ENCODE data around the gene TXLNA. TPM values are rescaled to one million over a fixed set of nuclear protein-coding genes. Genes with fewer than 3 reads are reported as not detected.

The TXLNA gene
- total RNA-seq, 2 experiments from 2014 or later, result 100 to 103 TPM

DNA sequence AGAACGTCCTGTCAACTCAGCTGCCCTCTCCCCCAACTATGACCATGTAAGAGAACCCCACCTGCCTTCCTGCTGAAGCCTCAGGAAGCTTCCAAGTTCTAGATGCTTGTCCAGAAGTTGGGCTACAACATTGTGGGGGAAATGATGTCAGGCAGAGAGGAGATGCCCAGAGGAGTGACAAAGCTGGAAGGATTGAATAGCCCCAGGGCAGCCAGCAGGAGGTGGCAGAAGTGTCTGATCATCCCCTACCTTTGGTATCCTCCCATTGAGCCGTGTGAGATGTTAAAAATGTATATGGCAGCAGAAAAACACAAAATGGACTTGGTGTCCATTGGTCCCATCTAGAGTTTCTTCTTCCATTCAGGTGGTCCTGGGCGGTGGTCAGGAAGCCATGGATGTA lies 49.3 kb downstream of the TXLNA start:
- ChIA-PET POLR2A (no interaction called here), CTCF (interaction anchor here (1.5 to 3.0 kb wide), 3 partner anchors 11 to 20 kb away, joined by 4 to 13 read pairs (median 7); no protein-coding TSS in a partner anchor)

DNA sequence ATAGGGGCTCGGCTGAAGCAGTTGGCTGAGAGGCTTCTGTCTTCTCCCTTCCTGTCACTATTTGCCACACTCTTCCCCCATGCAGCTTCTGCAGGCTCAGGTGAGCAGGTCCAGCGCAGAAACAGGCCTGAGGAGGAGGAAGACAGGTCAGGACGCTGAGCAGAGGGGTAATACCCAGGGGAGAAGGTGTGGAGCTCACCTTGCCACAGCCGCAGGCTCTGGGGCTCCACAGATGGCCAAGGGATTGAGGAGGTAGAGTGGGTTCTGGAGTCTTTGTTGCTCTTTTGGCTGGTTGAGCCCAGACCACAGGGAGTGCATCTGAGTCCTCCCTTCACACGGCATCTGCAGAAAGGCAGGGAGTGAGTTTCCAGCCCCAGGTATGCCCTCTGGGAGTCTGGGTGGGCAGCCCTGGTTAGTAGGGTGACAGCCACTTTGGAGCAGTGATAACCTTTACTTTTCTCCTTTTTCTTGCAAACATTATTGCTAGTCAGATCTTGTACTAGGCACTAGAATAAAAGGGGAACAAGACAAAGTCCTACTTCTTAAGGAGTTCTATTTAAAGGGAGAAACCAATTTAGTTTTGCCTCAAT lies 52.5 kb downstream of the TXLNA start:
- ChIA-PET CTCF (interaction anchor here (1.6 kb wide), 1 partner anchor 16 kb away, joined by 4 read pairs; no protein-coding TSS in a partner anchor), POLR2A (no interaction called here)

DNA sequence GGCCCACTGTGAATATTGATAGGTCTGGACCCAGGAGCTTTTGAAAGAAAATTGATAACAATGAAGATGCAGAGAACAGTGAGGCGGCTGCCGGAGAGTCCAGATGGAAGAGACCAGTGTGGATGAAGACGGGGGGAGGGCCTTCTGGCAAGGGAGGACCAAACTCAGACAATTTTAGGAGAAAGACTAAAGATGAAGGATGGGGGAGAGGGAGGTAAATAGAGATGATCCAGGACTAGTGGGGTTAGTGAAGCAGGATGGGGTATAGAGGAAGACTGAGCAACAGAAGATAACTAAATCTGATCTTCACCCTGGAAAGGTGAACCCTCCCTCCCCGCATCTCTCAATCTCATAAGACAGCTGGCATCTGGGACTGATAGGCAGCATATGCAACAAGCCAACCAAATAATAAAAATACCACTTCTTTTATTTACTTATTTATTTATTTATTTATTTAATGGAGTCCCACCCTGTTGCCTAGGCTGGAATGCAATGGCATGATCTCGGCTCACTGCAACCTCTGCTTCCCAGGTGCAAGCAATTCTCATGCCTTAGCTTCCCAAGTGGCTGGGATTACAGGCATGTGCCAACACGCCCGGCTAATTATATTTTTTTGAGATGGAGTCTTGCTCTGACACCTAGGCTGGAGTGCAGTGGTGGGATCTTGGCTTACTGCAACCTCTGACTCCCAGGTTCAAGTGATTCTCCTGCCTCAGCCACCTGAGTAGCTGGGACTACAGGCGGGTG lies 53.3 kb downstream of the TXLNA start:
- POLR2A ChIA-PET, result interaction anchor here (0.6 kb wide), 1 partner anchor 230 kb away, joined by 3 read pairs; no protein-coding TSS in a partner anchor
- CTCF ChIA-PET, result interaction anchor here (1.6 kb wide), 1 partner anchor 16 kb away, joined by 4 read pairs; no protein-coding TSS in a partner anchor

DNA sequence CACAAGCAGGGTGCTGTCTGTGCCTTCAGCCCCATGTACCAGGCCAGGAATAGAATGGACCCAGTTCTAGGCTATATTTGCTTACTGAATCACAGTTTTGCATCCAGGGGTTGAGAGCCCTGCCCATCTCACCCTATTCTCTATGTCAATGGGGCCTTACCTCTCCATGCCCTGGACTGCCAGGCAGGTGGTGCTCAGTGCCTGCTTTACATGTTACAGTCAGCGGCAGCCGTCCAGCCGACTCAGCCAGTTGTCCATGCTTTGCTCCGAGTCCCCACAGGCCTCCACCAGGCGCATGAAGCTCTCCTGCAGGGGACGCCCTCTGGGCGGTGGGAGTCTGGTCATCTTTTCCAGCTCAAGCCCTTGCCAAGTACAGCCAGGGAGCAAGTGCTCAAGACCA lies 55.3 kb downstream of the TXLNA start:
- POLR2A ChIA-PET, result no interaction called here
- CTCF ChIA-PET, result no interaction called here

DNA sequence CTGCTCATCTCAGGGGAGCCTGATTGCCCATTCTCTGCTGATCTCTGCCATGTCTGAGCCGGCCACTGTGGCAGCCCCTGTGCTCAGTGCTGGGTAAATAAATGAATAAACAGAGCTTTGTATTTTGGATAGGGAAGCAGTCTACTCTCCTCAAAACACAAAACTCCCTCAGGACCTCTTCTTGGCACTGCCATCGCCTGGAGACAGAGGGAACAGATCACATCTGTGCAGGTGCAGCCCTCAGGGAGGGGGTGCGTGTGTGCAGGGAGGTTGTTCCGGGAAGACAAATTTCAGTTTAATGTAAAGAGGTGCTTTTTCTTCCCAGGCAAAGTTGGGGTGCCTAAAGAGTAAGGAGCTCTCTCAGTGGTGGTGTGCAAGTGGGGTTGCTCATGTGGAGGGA lies 59.9 kb downstream of the TXLNA start:
- ChIA-PET CTCF (interaction anchor here (1.2 to 6.4 kb wide), 4 partner anchors 11 to 51 kb away, joined by 4 to 59 read pairs (median 10); partner anchors contain the start of genes FAM167B and LCK), POLR2A (no interaction called here)

DNA sequence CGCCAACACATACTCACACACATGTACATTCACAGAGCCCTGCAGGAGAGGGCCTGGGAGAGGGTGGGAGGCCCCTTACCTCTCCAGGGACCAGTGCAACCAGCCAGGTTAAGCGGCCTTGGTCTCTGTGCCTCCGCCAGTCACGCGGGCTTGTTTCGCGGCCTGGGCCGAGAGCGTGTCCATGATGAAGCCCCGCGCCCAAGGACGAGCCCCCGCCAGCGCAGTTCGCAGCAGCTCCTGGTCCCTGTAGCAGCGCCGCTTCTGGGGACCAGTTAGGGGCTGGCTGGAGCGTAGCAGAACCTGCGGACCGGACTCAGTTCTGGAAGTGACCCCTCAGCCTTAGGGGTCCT lies 60.3 kb downstream of the TXLNA start:
- POLR2A ChIA-PET, result interaction anchor here (1.4 to 2.3 kb wide), 3 partner anchors 10 to 51 kb away, joined by 3 to 20 read pairs (median 5); partner anchors contain the start of gene LCK
- CTCF ChIA-PET, result interaction anchor here (0.9 to 6.4 kb wide), 6 partner anchors 10 to 174 kb away, joined by 3 to 59 read pairs (median 5); partner anchors contain the start of genes FAM167B and LCK

DNA sequence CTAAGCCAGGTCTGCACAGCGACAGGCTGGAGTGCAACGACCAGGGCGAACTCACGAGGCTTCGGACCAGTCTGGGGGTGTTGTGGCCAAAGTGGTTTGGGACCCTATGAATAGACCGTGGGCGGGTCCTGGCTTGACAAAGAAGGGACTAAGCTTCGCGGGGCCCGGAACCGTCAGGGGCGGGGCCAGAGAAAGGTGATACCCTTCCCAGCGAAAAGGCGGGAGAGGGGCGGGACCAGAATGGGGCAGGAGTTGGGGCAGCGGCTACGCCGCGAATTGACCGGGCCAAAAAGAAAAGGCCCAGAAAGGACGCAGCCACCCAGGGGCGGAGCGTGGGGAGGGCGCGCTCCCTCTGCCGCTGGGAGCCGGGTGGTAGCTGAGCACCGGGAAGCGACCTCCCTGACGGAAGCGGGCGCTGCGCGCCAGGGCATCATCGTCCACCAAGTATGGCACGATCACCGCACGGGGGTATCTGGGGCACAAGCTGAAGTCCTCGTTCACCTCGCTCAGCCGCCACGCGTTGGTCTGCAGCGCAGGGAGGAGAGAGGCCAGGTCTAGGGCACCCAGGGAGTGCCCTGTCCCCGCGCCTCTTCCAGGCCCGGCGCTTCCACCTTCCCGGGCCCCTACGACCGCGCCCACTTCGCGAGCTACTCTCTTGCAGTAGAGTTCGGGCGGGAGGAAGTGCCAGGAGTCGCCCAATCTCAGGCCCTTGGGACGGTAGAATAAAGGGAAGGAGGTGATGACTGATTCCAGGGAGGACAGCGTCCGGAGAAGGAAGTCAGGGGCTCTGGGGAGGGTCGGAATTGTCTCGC lies 60.9 kb downstream of the TXLNA start:
- CTCF ChIA-PET, result interaction anchor here (0.9 to 6.4 kb wide), 12 partner anchors 10 to 173 kb away, joined by 3 to 59 read pairs (median 3); partner anchors contain the start of genes FAM167B and LCK
- POLR2A ChIA-PET, result interaction anchor here (0.7 to 2.3 kb wide), 6 partner anchors 10 to 167 kb away, joined by 3 to 20 read pairs (median 4); partner anchors contain the start of genes LCK, TMEM39B and TXLNA

DNA sequence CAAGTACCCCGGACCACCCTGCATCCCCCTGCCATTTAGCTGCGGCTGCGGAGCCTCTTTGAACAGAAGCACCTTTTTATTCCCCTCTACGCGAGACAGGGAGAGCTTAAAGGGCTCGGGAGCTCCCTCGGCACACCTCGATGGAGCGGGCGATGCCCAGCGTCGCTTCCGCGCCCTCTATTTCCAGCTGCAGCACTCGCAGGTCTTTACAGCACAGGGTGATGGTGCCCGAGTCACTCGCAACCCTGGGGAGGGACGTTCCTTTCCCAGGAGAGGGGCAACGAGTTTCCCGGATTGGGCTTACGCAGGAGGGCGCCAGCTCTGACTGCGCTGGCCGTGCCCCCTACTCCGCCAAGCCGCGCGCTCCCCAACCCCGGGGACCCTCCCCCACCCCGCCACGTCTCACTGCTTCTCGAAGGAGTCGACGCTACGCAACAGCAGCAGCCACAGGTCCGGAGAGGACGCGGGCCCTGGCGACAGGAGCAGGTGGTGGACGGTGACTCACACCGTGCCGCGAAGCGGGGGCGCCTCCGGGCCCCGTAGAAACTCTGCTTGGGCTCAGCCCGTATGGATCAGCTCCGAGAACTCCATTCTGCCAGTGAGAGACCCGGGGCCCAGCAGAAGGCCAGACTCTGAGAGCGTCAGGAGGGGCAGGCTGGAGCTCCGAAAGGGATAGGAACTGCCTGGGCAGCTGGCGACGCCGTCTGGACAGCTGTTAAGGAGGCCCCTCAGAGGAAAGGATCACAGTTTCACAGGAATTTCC lies 61.7 kb downstream of the TXLNA start:
- ChIA-PET CTCF (interaction anchor here (0.7 to 6.4 kb wide), 11 partner anchors 9 to 122 kb away, joined by 3 to 59 read pairs (median 3); partner anchors contain the start of genes FAM167B and LCK), POLR2A (interaction anchor here (0.7 to 2.3 kb wide), 8 partner anchors 9 to 168 kb away, joined by 3 to 20 read pairs (median 4); partner anchors contain the start of genes KPNA6, LCK, TMEM39B and TXLNA)

DNA sequence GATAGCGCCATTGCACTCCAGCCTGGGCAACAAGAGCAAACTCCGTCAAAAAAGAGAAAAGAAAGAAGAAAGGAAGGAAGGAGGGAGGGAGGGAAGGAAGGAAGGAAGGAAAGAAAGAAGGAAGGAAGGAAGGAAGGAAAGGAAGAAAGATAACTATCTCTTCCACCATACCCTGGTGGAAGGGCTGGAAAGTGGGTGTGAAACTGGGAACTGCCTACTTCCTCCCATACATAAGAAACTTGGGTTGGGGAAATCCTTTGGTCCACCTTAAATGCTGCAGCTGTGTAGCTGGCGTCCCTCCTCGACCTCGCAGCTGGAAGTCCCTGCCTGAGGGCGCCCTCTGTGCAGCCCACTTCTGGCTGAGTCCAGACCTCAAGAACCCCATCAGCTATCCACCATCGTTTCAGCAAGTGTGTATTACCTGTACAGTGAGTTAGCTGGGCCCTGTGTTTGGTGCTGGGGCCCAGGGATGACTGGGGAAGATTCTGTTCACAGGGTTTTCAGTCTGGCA lies 62.9 kb downstream of the TXLNA start:
- POLR2A ChIA-PET, result interaction anchor here (0.5 kb wide), 1 partner anchor 78 kb away, joined by 3 read pairs; no protein-coding TSS in a partner anchor
- CTCF ChIA-PET, result interaction anchor here (0.6 kb wide), 2 partner anchors 128 to 228 kb away, joined by 3 to 4 read pairs; no protein-coding TSS in a partner anchor

DNA sequence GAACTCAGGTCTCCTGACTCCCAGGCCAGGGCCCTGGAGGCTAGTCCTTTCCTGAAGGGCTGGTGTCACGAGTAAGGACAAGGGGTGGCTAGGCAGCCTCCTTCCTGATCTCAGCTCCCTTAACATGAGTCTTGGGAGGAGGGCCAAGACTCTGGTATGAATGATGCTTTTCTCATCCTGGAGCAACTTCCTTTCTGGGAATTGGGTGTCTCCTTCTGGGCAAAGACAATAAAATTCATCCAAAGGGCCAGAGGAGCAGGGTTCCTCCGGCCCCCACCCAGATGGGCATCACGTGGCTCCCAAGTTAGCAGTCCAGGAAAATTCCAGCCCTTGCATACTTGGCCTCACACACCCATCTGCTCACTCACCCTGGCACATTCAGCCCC lies 67.4 kb downstream of the TXLNA start, which contains the start of gene FAM167B:
FAM167B (plus strand) TSS at position 335 of the 386 bp plus-strand sequence. CDS start 200 bp downstream, outside the sequence.
- POLR2A ChIA-PET, result no interaction called here
- CTCF ChIA-PET, result interaction anchor here (0.6 to 6.7 kb wide), 7 partner anchors 8 to 33 kb away, joined by 3 to 59 read pairs (median 7); partner anchors contain the start of genes EIF3I and TMEM234

DNA sequence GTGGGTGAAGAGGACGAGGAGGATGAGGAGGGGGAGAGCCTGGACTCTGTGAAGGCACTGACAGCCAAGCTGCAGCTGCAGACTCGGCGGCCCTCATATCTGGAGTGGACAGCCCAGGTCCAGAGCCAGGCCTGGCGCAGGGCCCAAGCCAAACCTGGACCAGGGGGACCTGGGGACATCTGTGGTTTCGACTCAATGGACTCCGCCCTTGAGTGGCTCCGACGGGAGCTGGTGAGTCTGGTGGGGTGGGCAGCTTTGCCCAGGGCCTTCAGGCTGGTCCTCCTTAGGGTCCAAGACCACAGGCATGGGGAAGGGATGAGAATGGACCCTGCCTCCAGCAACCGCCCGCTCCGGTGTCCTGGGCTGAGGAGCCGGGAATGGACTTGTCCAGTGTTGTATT lies 68.0 kb downstream of the TXLNA start:
- CTCF ChIA-PET, result interaction anchor here (1.0 to 6.7 kb wide), 12 partner anchors 9 to 139 kb away, joined by 3 to 59 read pairs (median 5); partner anchors contain the start of genes EIF3I and TMEM234
- POLR2A ChIA-PET, result interaction anchor here (0.6 to 1.3 kb wide), 2 partner anchors 31 to 45 kb away, joined by 3 read pairs; partner anchors contain the start of gene HDAC1

Other genes starting within 250 kb of the TXLNA start
- gene PTP4A2, start 241.3 kb upstream of the TXLNA start, total RNA-seq, result 100 to 1,000 TPM; 397 to 398 TPM
- gene KHDRBS1, start 165.8 kb upstream of the TXLNA start, total RNA-seq, result 100 to 1,000 TPM; 208 to 212 TPM
- gene TMEM39B, start 106.7 kb upstream of the TXLNA start, total RNA-seq, result 10 to 100 TPM; 26.5 to 28.4 TPM
- gene KPNA6, start 71.6 kb upstream of the TXLNA start, total RNA-seq, result 10 to 100 TPM; 89.6 to 97.1 TPM
- 10 to 100 TPM; 20.6 to 23.3 TPM for gene CCDC28B, start 20.9 kb downstream of the TXLNA start, total RNA-seq
- 1 to 10 TPM; 5.8 to 6.3 TPM for gene IQCC, start 26.0 kb downstream of the TXLNA start, total RNA-seq
- gene DCDC2B, start 29.4 kb downstream of the TXLNA start, total RNA-seq, result under 1 TPM in 1 of 2 experiments, not detected in 1; 0.21 TPM
- gene TMEM234, start 42.7 kb downstream of the TXLNA start, total RNA-seq, result 10 to 100 TPM in 1 of 2 experiments, 1 to 10 TPM in 1; 9.2 to 12.0 TPM
- gene EIF3I, start 42.7 kb downstream of the TXLNA start, total RNA-seq, result 100 to 1,000 TPM; 387 to 402 TPM
- under 1 TPM in 1 of 2 experiments, not detected in 1; 0.40 TPM for gene FAM167B, start 67.5 kb downstream of the TXLNA start, total RNA-seq
- 100 to 1,000 TPM; 279 to 294 TPM for gene LCK, start 71.6 kb downstream of the TXLNA start, total RNA-seq
- 100 to 1,000 TPM; 159 to 160 TPM for gene HDAC1, start 112.4 kb downstream of the TXLNA start, total RNA-seq
- 10 to 100 TPM; 13.0 to 13.4 TPM for gene MARCKSL1, start 156.6 kb downstream of the TXLNA start, total RNA-seq
- gene FAM229A, start 182.8 kb downstream of the TXLNA start, total RNA-seq, result 1 to 10 TPM; 2.7 to 3.1 TPM
- under 1 TPM; 0.36 to 0.67 TPM for gene TSSK3, start 182.9 kb downstream of the TXLNA start, total RNA-seq
- 10 to 100 TPM; 29.2 to 34.8 TPM for gene BSDC1, start 214.8 kb downstream of the TXLNA start, total RNA-seq